CD4-positive, alpha-beta memory T cell (primary cell): Measurements from ENCODE around the gene EPOP. TPM values are rescaled to one million over a fixed set of nuclear protein-coding genes. Genes with fewer than 3 reads are reported as not detected.

ENCODE experiments used
- CTCF ChIA-PET: fragments of 350-600 bp; sonication (Branson Sonifier 250); formaldehyde crosslinking; loops from one replicate; lab custom pipeline; 2021; ENCODE audit warnings: inconsistent platforms; ENCODE audit not compliant: partially characterized antibody; lab: Charles Lee
- POLR2A ChIA-PET: fragments of 350-600 bp; sonication (Branson Sonifier 250); formaldehyde crosslinking; loops from one replicate; lab custom pipeline; 2021; ENCODE audit not compliant: partially characterized antibody; lab: Charles Lee
- DNase-seq, 5 donors: peaks; one replicate each; pipeline versions ENCODE4 v3.0.0 to v3.0.0-alpha.2; 2020 to 2022; ENCODE audit warnings: mixed read lengths in 1 of 5
- H3K27ac ChIP-seq: one replicate; pipeline ENCODE4 v1.7.0; 2013; ENCODE audit warnings: low read depth, low read length
- H3K27me3 ChIP-seq: 2 replicates; pipeline ENCODE4 v1.7.0; 2013; ENCODE audit warnings: mild to moderate bottlenecking, low read length, moderate library complexity; ENCODE audit not compliant: insufficient read depth
- H3K36me3 ChIP-seq: 2 replicates; pipeline ENCODE4 v1.7.0; 2013; ENCODE audit warnings: mild to moderate bottlenecking, low read length, moderate library complexity; ENCODE audit not compliant: insufficient read depth
- H3K4me1 ChIP-seq: 2 replicates; pipeline ENCODE4 v1.7.0; 2013; ENCODE audit warnings: mild to moderate bottlenecking, low read length, moderate library complexity; ENCODE audit not compliant: insufficient read depth
- H3K4me3 ChIP-seq, 2 donors: one replicate each; pipeline ENCODE4 v1.7.0; 2013; ENCODE audit warnings: low read length in 2 of 2, mild to moderate bottlenecking in 1 of 2
- H3K9me3 ChIP-seq, 2 donors: one replicate each; pipeline ENCODE4 v1.7.0; 2013; ENCODE audit warnings: low read length in 2 of 2, control low read depth in 1 of 2; ENCODE audit not compliant: control insufficient read depth in 1 of 2
- H3K27ac Mint-ChIP-seq, 7 donors: one replicate each; pipeline ENCODE4 v1.8.0; 2020 to 2021; ENCODE audit warnings: mixed read lengths in 7 of 7, mild to moderate bottlenecking in 6 of 7, inconsistent platforms in 3 of 7, moderate library complexity in 3 of 7
- H3K27me3 Mint-ChIP-seq, 2 donors: one replicate each; pipeline ENCODE4 v1.8.0; 2020 to 2021; ENCODE audit warnings: mixed read lengths in 2 of 2
- H3K36me3 Mint-ChIP-seq, 2 donors: one replicate each; pipeline ENCODE4 v1.8.0; 2020 to 2021; ENCODE audit warnings: mixed read lengths in 2 of 2, inconsistent platforms in 1 of 2, mild to moderate bottlenecking in 1 of 2
- H3K4me1 Mint-ChIP-seq, 4 donors: one replicate each; pipeline ENCODE4 v1.8.0; 2020 to 2021; ENCODE audit warnings: mixed read lengths in 4 of 4, mild to moderate bottlenecking in 1 of 4
- H3K4me3 Mint-ChIP-seq, 8 donors: one replicate each; pipeline ENCODE4 v1.8.0; 2020 to 2021; ENCODE audit warnings: mixed read lengths in 8 of 8, mild to moderate bottlenecking in 7 of 8, moderate library complexity in 6 of 8, inconsistent platforms in 3 of 8
- H3K9me3 Mint-ChIP-seq, 8 donors: one replicate each; pipeline ENCODE4 v1.8.0; 2020 to 2021; ENCODE audit warnings: mixed read lengths in 8 of 8, mild to moderate bottlenecking in 5 of 8, inconsistent platforms in 3 of 8, moderate library complexity in 1 of 8
- intact Hi-C: fragments of 100-400 bp; cut with micrococcal nuclease; formaldehyde crosslinking; loops from one replicate; pipeline ENCODE4 v1.15.1; 2023
- polyA plus RNA-seq, 2 donors: library from polyadenylated mRNA; unstranded; fragments of 300-500 nt; fragmentation: Illumina TruSeq; gene quantifications; one replicate each; pipeline ENCODE4 v1.2.3, GENCODE V29; 2021
- total RNA-seq, 2 experiments: library from RNA; stranded (reverse); gene quantifications; one replicate each; pipeline ENCODE4 v1.2.3, GENCODE V29; 2021

Gene EPOP
- total and polyA plus RNA-seq, 4 experiments from 2014 or later = 0.09 to 0.25 TPM; not detected in 2

GRCh38 chr17:38667099-38667786 lies 7.5 kb downstream of the EPOP start:
- Mint-ChIP-seq H3K27me3 (peaks cover 41 to 50% of the 10 kb centered on the region in 2 donors), H3K4me1 (peaks cover 0 to 8% (median 1%) of the 10 kb centered on the region in 4 donors), H3K36me3 (no peaks in the 10 kb centered on the region), H3K9me3 (no peaks in the 10 kb centered on the region), H3K27ac (no peak overlapping the region), H3K4me3 (no peak overlapping the region)
- CTCF ChIA-PET = interaction anchor here (0.9 to 8.0 kb wide), 11 partner anchors 10 to 240 kb away, joined by 3 to 121 read pairs (median 6); no protein-coding TSS in a partner anchor
- POLR2A ChIA-PET = interaction anchor here (0.9 to 1.4 kb wide), 4 partner anchors 38 to 109 kb away, joined by 3 to 4 read pairs (median 4); partner anchors contain the start of gene MLLT6
- peaks cover 20% of the 10 kb centered on the region for H3K27me3 ChIP-seq
- no peak overlapping the region for H3K4me3 ChIP-seq
- no peak overlapping the region for H3K27ac ChIP-seq
- intact Hi-C loops = loop anchor here (1.0 kb wide), 2 partner anchors 109 to 244 kb away; no protein-coding TSS in a partner anchor
- H3K4me1 ChIP-seq = no peaks in the 10 kb centered on the region
- DNase-seq = peak; percentile 43 to 57 (median 51)
- H3K36me3 ChIP-seq = no peaks in the 10 kb centered on the region
- H3K9me3 ChIP-seq = no peaks in the 10 kb centered on the region

- intact Hi-C loops = loop anchor here (1.0 kb wide), 1 partner anchor 172 kb away; no protein-coding TSS in a partner anchor
These were observed 10.7 kb downstream of the EPOP start for GRCh38 chr17:38663964-38664644.

GRCh38 chr17:38663125-38663751 lies 11.5 kb downstream of the EPOP start:
- POLR2A ChIA-PET = interaction anchor here (1.3 kb wide), 1 partner anchor 41 kb away, joined by 3 read pairs; no protein-coding TSS in a partner anchor

More at GRCh38 chr17:38663964-38664644, 10.7 kb downstream of the EPOP start:
- Mint-ChIP-seq H3K9me3 (no peaks in the 10 kb centered on the region), H3K4me3 (no peak overlapping the region), H3K36me3 (no peaks in the 10 kb centered on the region), H3K4me1 (peaks cover 0 to 5% (median 0%) of the 10 kb centered on the region in 4 donors), H3K27me3 (peaks cover 24 to 41% of the 10 kb centered on the region in 2 donors), H3K27ac (peak overlapping the region in 1 of 7 donors; percentile 50)
- Histone ChIP-seq H3K9me3 (no peaks in the 10 kb centered on the region), H3K36me3 (no peaks in the 10 kb centered on the region), H3K4me3 (no peak overlapping the region), H3K27ac (no peak overlapping the region), H3K27me3 (peaks cover 5% of the 10 kb centered on the region), H3K4me1 (no peaks in the 10 kb centered on the region)
- ChIA-PET POLR2A (interaction anchor here (1.3 kb wide), 1 partner anchor 40 kb away, joined by 3 read pairs; no protein-coding TSS in a partner anchor), CTCF (interaction anchor here (1.0 to 8.0 kb wide), 10 partner anchors 7 to 315 kb away, joined by 3 to 121 read pairs (median 4); no protein-coding TSS in a partner anchor)
- no peak for DNase-seq

GRCh38 chr17:38660097-38661025 lies 14.4 kb downstream of the EPOP start:
- intact Hi-C loops = no loop called here
- Histone ChIP-seq H3K9me3 (no peaks in the 10 kb centered on the region), H3K4me3 (no peak overlapping the region), H3K36me3 (no peaks in the 10 kb centered on the region), H3K4me1 (no peaks in the 10 kb centered on the region), H3K27me3 (no peaks in the 10 kb centered on the region), H3K27ac (no peak overlapping the region)
- H3K9me3 Mint-ChIP-seq = no peaks in the 10 kb centered on the region
- no peak overlapping the region for H3K4me3 Mint-ChIP-seq
- ChIA-PET CTCF (interaction anchor here (1.0 to 1.9 kb wide), 2 partner anchors 15 to 102 kb away, joined by 3 to 5 read pairs; no protein-coding TSS in a partner anchor), POLR2A (no interaction called here)
- H3K36me3 Mint-ChIP-seq = no peaks in the 10 kb centered on the region
- H3K27ac Mint-ChIP-seq = no peak overlapping the region
- H3K27me3 Mint-ChIP-seq = peaks cover 23 to 32% of the 10 kb centered on the region in 2 donors
- peaks cover 0 to 2% (median 0%) of the 10 kb centered on the region in 4 donors for H3K4me1 Mint-ChIP-seq
- DNase-seq = no peak

More at GRCh38 chr17:38663125-38663751, 11.5 kb downstream of the EPOP start:
- intact Hi-C loops = loop anchor here (1.0 kb wide), 1 partner anchor 171 kb away; no protein-coding TSS in a partner anchor
- CTCF ChIA-PET = interaction anchor here (1.0 to 8.0 kb wide), 7 partner anchors 8 to 104 kb away, joined by 3 to 121 read pairs (median 4); no protein-coding TSS in a partner anchor
- Histone ChIP-seq H3K4me3 (no peak overlapping the region), H3K9me3 (no peaks in the 10 kb centered on the region), H3K4me1 (no peaks in the 10 kb centered on the region), H3K36me3 (no peaks in the 10 kb centered on the region), H3K27me3 (no peaks in the 10 kb centered on the region), H3K27ac (no peak overlapping the region)
- Mint-ChIP-seq H3K4me3 (no peak overlapping the region), H3K36me3 (no peaks in the 10 kb centered on the region), H3K27ac (no peak overlapping the region), H3K9me3 (no peaks in the 10 kb centered on the region), H3K27me3 (peaks cover 21 to 34% of the 10 kb centered on the region in 2 donors), H3K4me1 (peaks cover 0 to 5% (median 0%) of the 10 kb centered on the region in 4 donors)
- DNase-seq = peak in 2 of 5 donors; percentile 15 to 17

GRCh38 chr17:38659415-38659814 lies 15.3 kb downstream of the EPOP start:
- H3K27me3 ChIP-seq = peaks cover 7% of the 10 kb centered on the region
- H3K27me3 Mint-ChIP-seq = peaks cover 25 to 33% of the 10 kb centered on the region in 2 donors
- CTCF ChIA-PET = interaction anchor here (1.9 kb wide), 1 partner anchor 101 kb away, joined by 5 read pairs; no protein-coding TSS in a partner anchor

GRCh38 chr17:38658741-38659345 lies 15.9 kb downstream of the EPOP start:
- Mint-ChIP-seq H3K27me3 (peaks cover 26 to 34% of the 10 kb centered on the region in 2 donors), H3K27ac (peak overlapping the region in 1 of 7 donors; percentile 47), H3K4me1 (peaks cover 2 to 6% (median 3%) of the 10 kb centered on the region in 4 donors), H3K9me3 (no peaks in the 10 kb centered on the region), H3K36me3 (no peaks in the 10 kb centered on the region), H3K4me3 (no peak overlapping the region)
- no peak overlapping the region for H3K27ac ChIP-seq
- intact Hi-C loops = no loop called here
- ChIA-PET POLR2A (no interaction called here), CTCF (interaction anchor here (1.9 kb wide), 1 partner anchor 101 kb away, joined by 5 read pairs; no protein-coding TSS in a partner anchor)
- no peaks in the 10 kb centered on the region for H3K9me3 ChIP-seq
- peaks cover 11% of the 10 kb centered on the region for H3K4me1 ChIP-seq
- no peaks in the 10 kb centered on the region for H3K36me3 ChIP-seq
- peaks cover 10% of the 10 kb centered on the region for H3K27me3 ChIP-seq
- no peak for DNase-seq
- no peak overlapping the region for H3K4me3 ChIP-seq

More at GRCh38 chr17:38659415-38659814, 15.3 kb downstream of the EPOP start:
- H3K4me1 ChIP-seq = peaks cover 6% of the 10 kb centered on the region
- H3K9me3 ChIP-seq = no peaks in the 10 kb centered on the region
- H3K27ac Mint-ChIP-seq = no peak overlapping the region
- H3K9me3 Mint-ChIP-seq = no peaks in the 10 kb centered on the region
- H3K27ac ChIP-seq = no peak overlapping the region
- no peaks in the 10 kb centered on the region for H3K36me3 ChIP-seq
- POLR2A ChIA-PET = no interaction called here
- no peak for DNase-seq
- H3K4me1 Mint-ChIP-seq = peaks cover 0 to 5% (median 3%) of the 10 kb centered on the region in 4 donors
- intact Hi-C loops = no loop called here
- H3K4me3 Mint-ChIP-seq = no peak overlapping the region
- H3K36me3 Mint-ChIP-seq = no peaks in the 10 kb centered on the region
- no peak overlapping the region for H3K4me3 ChIP-seq
